Sigmoid colon (tissue), 4 donors: ENCODE results near the gene GOLGA2.

Experiments
- CTCF ChIP-seq, 4 experiments: fragments of 450-650 bp in 3 of 4; fragments of 200-600 bp in 1 of 4; IDR thresholded peaks; one replicate each; pipeline ENCODE4 v1.5.1; 2016 to 2019; ENCODE audit warnings: antibody characterized with exemption in 4 of 4, mild to moderate bottlenecking in 3 of 4, moderate library complexity in 2 of 4
- POLR2A ChIP-seq, 2 donors: fragments of 450-650 bp; IDR thresholded peaks; one replicate each; pipeline ENCODE4 v1.6.1; 2016; ENCODE audit warnings: antibody characterized with exemption in 2 of 2, mild to moderate bottlenecking in 2 of 2, moderate library complexity in 2 of 2
- POLR2AphosphoS5 ChIP-seq, 4 donors: sonication (generic); formaldehyde crosslinking; IDR thresholded peaks; one replicate each; pipeline ENCODE4 v1.6.1; 2017; ENCODE audit warnings: antibody characterized with exemption in 4 of 4

- TF ChIP-seq CTCF (IDR thresholded peaks at IDR 0.05): no peak
- no peak for TF ChIP-seq POLR2A (IDR thresholded peaks at IDR 0.05)
- TF ChIP-seq POLR2AphosphoS5 (IDR thresholded peaks at IDR 0.05): no peak
These were observed 50.9 kb downstream of the GOLGA2 start for GRCh38 chr9:128224877-128225276.
